Activated B cell treated with CpG ODN at 0.5 μM for 24 hours (primary cell): ENCODE data around the gene NFATC3. TPM values are rescaled to one million over a fixed set of nuclear protein-coding genes. Genes with fewer than 3 reads are reported as not detected.
A peak's percentile ranks its signal among the peaks of the same experiment; 100 is the strongest.

Experiments used
- ATAC-seq: fragments of 200-7000 bp; cut with Tn5 transposase; one replicate; pipeline ENCODE4 v1.10.0; 2021; ENCODE audit warnings: low read depth, mild to moderate bottlenecking, moderate library complexity
- CTCF ChIA-PET: fragments of 350-600 bp; sonication (Branson Sonifier 250); formaldehyde crosslinking; loops from one replicate; lab custom pipeline; 2021; ENCODE audit warnings: antibody characterized with exemption; lab: Charles Lee
- POLR2A ChIA-PET: fragments of 350-600 bp; sonication (Branson Sonifier 250); formaldehyde crosslinking; loops from one replicate; lab custom pipeline; 2021; ENCODE audit warnings: antibody characterized with exemption; lab: Charles Lee
- DNase-seq: peaks from one replicate; pipeline ENCODE4 v3.0.0; 2022
- H3K27ac Mint-ChIP-seq: one replicate; pipeline ENCODE4 v1.8.0; 2020; ENCODE audit warnings: mixed read lengths
- H3K27me3 Mint-ChIP-seq: one replicate; pipeline ENCODE4 v1.8.0; 2021; ENCODE audit warnings: mixed read lengths
- H3K36me3 Mint-ChIP-seq: one replicate; pipeline ENCODE4 v1.8.0; 2021; ENCODE audit warnings: low read depth, mixed read lengths
- H3K4me1 Mint-ChIP-seq: one replicate; pipeline ENCODE4 v1.8.0; 2021; ENCODE audit warnings: mixed read lengths
- H3K4me3 Mint-ChIP-seq: one replicate; pipeline ENCODE4 v1.8.0; 2020; ENCODE audit warnings: mild to moderate bottlenecking, mixed read lengths
- H3K9me3 Mint-ChIP-seq: one replicate; pipeline ENCODE4 v1.8.0; 2020; ENCODE audit warnings: mixed read lengths
- CTCF ChIP-seq: fragments of 200-600 bp; IDR thresholded peaks from one replicate; pipeline ENCODE4 v1.8.0; 2022; ENCODE audit warnings: antibody characterized with exemption, mild to moderate bottlenecking
- intact Hi-C: fragments of 100-400 bp; cut with micrococcal nuclease; formaldehyde crosslinking; loops from one replicate; pipeline ENCODE4 v1.15.1; 2024
- total RNA-seq: library from RNA; stranded (reverse); gene quantifications from 2 replicates; pipeline ENCODE4 v1.2.3, GENCODE V29; 2022

The NFATC3 gene
- total RNA-seq, 1 donor from 2014 or later: 72.0 TPM

DNA sequence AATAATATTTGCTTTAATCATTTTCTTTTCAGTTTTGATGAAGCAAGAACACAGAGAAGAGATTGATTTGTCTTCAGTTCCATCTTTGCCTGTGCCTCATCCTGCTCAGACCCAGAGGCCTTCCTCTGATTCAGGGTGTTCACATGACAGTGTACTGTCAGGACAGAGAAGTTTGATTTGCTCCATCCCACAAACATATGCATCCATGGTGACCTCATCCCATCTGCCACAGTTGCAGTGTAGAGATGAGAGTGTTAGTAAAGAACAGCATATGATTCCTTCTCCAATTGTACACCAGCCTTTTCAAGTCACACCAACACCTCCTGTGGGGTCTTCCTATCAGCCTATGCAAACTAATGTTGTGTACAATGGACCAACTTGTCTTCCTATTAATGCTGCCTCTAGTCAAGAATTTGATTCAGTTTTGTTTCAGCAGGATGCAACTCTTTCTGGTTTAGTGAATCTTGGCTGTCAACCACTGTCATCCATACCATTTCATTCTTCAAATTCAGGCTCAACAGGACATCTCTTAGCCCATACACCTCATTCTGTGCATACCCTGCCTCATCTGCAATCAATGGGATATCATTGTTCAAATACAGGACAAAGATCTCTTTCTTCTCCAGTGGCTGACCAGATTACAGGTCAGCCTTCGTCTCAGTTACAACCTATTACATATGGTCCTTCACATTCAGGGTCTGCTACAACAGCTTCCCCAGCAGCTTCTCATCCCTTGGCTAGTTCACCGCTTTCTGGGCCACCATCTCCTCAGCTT lies 105.8 kb downstream of the NFATC3 start:
- Mint-ChIP-seq H3K4me3 (no peak overlapping the region), H3K9me3 (no peaks in the 10 kb centered on the region), H3K27ac (no peak overlapping the region), H3K4me1 (no peaks in the 10 kb centered on the region), H3K27me3 (no peaks in the 10 kb centered on the region), H3K36me3 (peaks cover 52% of the 10 kb centered on the region)
- no peak for TF ChIP-seq CTCF
- DNase-seq (no peak), ATAC-seq (no peak)
- POLR2A ChIA-PET: interaction anchor here (0.6 kb wide), 1 partner anchor 36 kb away, joined by 8 read pairs; no protein-coding TSS in a partner anchor
- CTCF ChIA-PET: no interaction called here
- intact Hi-C loops: no loop called here

GRCh38 chr16:68194251-68194650 lies 109.1 kb downstream of the NFATC3 start:
- Mint-ChIP-seq H3K4me1 (no peaks in the 10 kb centered on the region), H3K4me3 (no peak overlapping the region)
- CTCF ChIA-PET: no interaction called here

GRCh38 chr16:68197250-68197649 lies 112.1 kb downstream of the NFATC3 start:
- intact Hi-C loops: no loop called here
- no peak for TF ChIP-seq CTCF
- CTCF ChIA-PET: no interaction called here
- H3K36me3 Mint-ChIP-seq: peaks cover 27% of the 10 kb centered on the region
- H3K9me3 Mint-ChIP-seq: no peaks in the 10 kb centered on the region
- POLR2A ChIA-PET: no interaction called here
- H3K27ac Mint-ChIP-seq: no peak overlapping the region
- H3K27me3 Mint-ChIP-seq: no peaks in the 10 kb centered on the region
- peaks cover 8% of the 10 kb centered on the region for H3K4me1 Mint-ChIP-seq
- no peak overlapping the region for H3K4me3 Mint-ChIP-seq
- DNase-seq (no peak), ATAC-seq (no peak)

More at GRCh38 chr16:68194251-68194650, 109.1 kb downstream of the NFATC3 start:
- H3K36me3 Mint-ChIP-seq: peaks cover 34% of the 10 kb centered on the region
- intact Hi-C loops: no loop called here
- TF ChIP-seq CTCF: no peak
- H3K27me3 Mint-ChIP-seq: no peaks in the 10 kb centered on the region
- ATAC-seq: no peak
- POLR2A ChIA-PET: interaction anchor here (1.1 kb wide), 1 partner anchor 10 kb away, joined by 4 read pairs; no protein-coding TSS in a partner anchor
- H3K27ac Mint-ChIP-seq: no peak overlapping the region
- no peak for DNase-seq
- no peaks in the 10 kb centered on the region for H3K9me3 Mint-ChIP-seq

DNA sequence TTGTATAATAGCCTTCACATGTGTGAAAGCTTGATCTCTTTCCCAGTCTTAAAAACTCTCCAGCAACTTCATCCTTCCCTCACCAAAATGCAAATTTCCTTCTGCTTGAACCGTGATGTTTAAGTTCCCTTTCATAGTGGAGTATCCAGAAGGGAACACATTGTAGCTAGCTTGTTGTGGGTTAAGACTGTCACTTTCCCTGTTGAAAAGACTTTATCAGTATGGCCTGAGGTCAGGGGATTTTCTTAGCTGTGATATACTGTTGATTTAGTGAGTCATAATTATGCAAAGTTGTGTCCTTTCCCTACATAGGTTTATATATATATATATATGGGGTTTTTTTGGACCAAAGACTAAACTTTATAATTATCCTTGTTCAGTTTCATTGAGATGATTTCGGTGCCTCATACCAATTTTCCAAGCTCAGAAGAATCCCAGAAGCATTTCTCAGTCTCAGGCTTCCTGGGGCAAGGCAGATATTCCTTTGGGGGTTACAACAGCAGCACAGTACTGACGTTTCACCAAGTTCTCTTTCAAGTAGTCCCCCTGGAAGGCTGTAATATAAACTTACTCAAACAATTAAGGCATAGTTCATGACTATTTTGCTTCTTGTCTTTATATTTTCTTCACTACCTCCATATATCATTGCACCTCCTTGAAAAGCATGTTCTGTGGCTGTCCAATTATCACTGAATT lies 115.1 kb downstream of the NFATC3 start:
- Mint-ChIP-seq H3K27me3 (no peaks in the 10 kb centered on the region), H3K4me1 (peaks cover 8% of the 10 kb centered on the region), H3K4me3 (no peak overlapping the region), H3K36me3 (peaks cover 19% of the 10 kb centered on the region), H3K9me3 (no peaks in the 10 kb centered on the region), H3K27ac (peak overlapping the region; percentile 55)
- ChIA-PET CTCF (no interaction called here), POLR2A (interaction anchor here (1.1 kb wide), 1 partner anchor 79 kb away, joined by 13 read pairs; no protein-coding TSS in a partner anchor)
- ATAC-seq (peak; percentile 45), DNase-seq (no peak)
- intact Hi-C loops: no loop called here
- no peak for TF ChIP-seq CTCF

DNA sequence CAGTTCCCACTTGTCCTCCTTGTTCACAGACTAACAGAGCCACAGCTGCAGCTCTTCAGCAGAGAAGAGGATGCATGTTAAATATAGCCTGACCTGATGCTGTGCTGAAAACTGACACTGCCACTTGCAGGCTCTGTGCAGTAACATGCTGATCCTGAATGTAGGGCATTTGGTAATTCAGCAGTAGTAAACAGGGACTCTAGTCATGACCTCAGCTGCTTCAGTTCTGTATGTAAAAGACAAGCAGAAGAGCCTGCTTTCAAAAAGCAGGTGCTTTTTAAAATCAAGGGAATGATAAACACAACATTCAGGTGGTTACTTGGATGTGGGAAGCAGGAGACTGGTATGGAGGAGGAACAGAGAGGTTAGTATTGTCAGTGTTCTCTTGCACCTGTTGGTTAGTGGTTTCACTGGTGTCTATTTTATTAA lies 116.9 kb downstream of the NFATC3 start:
- no peak for ATAC-seq
- intact Hi-C loops: no loop called here
- peaks cover 24% of the 10 kb centered on the region for H3K36me3 Mint-ChIP-seq
- H3K9me3 Mint-ChIP-seq: no peaks in the 10 kb centered on the region
- TF ChIP-seq CTCF: no peak
- ChIA-PET POLR2A (no interaction called here), CTCF (no interaction called here)
- peaks cover 8% of the 10 kb centered on the region for H3K4me1 Mint-ChIP-seq
- H3K4me3 Mint-ChIP-seq: no peak overlapping the region
- no peaks in the 10 kb centered on the region for H3K27me3 Mint-ChIP-seq
- H3K27ac Mint-ChIP-seq: peak overlapping the region; percentile 24
- no peak for DNase-seq
